Calu3 (cell line): ENCODE data around the gene KPRP. TPM values are rescaled to one million over a fixed set of nuclear protein-coding genes. Genes with fewer than 3 reads are reported as not detected.

Source experiments
- BruUV-seq: library from RNA; stranded (reverse); fragments of 400-500 nt; replicated peaks from 2 replicates; lab custom pipeline; 2021; lab: Mats Ljungman, UMichigan
- CTCF ChIA-PET: fragments of 300-600 bp; sonication (Branson Sonifier 250); formaldehyde crosslinking; loops from one replicate; lab custom pipeline; 2022; ENCODE audit warnings: antibody characterized with exemption; lab: Charles Lee
- DNase-seq: peaks from one replicate; pipeline ENCODE4 v3.0.0; 2022
- H3K27ac Mint-ChIP-seq: one replicate; pipeline ENCODE4 v1.8.0; 2022; ENCODE audit warnings: mixed read lengths; ENCODE audit not compliant: unreplicated experiment
- H3K27me3 Mint-ChIP-seq: one replicate; pipeline ENCODE4 v1.8.0; 2022; ENCODE audit warnings: mixed read lengths; ENCODE audit not compliant: unreplicated experiment
- H3K36me3 Mint-ChIP-seq: one replicate; pipeline ENCODE4 v1.8.0; 2022; ENCODE audit warnings: mild to moderate bottlenecking, moderate library complexity, mixed read lengths; ENCODE audit not compliant: insufficient read depth, unreplicated experiment
- H3K4me1 Mint-ChIP-seq: one replicate; pipeline ENCODE4 v1.8.0; 2022; ENCODE audit warnings: mild to moderate bottlenecking, low read depth, mixed read lengths; ENCODE audit not compliant: unreplicated experiment
- H3K4me3 Mint-ChIP-seq: one replicate; pipeline ENCODE4 v1.8.0; 2022; ENCODE audit warnings: mild to moderate bottlenecking, low read depth, moderate library complexity, mixed read lengths; ENCODE audit not compliant: unreplicated experiment
- H3K9me3 Mint-ChIP-seq: one replicate; pipeline ENCODE4 v1.8.0; 2022; ENCODE audit warnings: low read depth, mixed read lengths; ENCODE audit not compliant: unreplicated experiment
- intact Hi-C: fragments of 100-400 bp; cut with micrococcal nuclease; formaldehyde crosslinking; loops from one replicate; pipeline ENCODE4 v1.10.0; 2022; ENCODE audit not compliant: unreplicated experiment
- total RNA-seq: library from RNA; stranded (reverse); gene quantifications from 2 replicates; pipeline ENCODE4 v1.2.3, GENCODE V29; 2022
- TF ChIP-seq, protein P1 (sequence below): fragments of 200-600 bp; IDR thresholded peaks from one replicate; pipeline ENCODE4 v1.8.0; 2022; ENCODE audit warnings: antibody characterized with exemption; ENCODE audit not compliant: unreplicated experiment

Gene KPRP
- total RNA-seq, 1 experiment from 2014 or later: not detected

GRCh38 chr1:152801333-152801732 is 43.5 kb downstream of the KPRP start:
- no peak overlapping the region for H3K4me3 Mint-ChIP-seq
- BruUV-seq: no TSS peak
- TF ChIP-seq, protein P1, sequence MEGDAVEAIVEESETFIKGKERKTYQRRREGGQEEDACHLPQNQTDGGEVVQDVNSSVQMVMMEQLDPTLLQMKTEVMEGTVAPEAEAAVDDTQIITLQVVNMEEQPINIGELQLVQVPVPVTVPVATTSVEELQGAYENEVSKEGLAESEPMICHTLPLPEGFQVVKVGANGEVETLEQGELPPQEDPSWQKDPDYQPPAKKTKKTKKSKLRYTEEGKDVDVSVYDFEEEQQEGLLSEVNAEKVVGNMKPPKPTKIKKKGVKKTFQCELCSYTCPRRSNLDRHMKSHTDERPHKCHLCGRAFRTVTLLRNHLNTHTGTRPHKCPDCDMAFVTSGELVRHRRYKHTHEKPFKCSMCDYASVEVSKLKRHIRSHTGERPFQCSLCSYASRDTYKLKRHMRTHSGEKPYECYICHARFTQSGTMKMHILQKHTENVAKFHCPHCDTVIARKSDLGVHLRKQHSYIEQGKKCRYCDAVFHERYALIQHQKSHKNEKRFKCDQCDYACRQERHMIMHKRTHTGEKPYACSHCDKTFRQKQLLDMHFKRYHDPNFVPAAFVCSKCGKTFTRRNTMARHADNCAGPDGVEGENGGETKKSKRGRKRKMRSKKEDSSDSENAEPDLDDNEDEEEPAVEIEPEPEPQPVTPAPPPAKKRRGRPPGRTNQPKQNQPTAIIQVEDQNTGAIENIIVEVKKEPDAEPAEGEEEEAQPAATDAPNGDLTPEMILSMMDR: no peak
- H3K27me3 Mint-ChIP-seq: peaks cover 77% of the 10 kb centered on the region
- no peaks in the 10 kb centered on the region for H3K9me3 Mint-ChIP-seq
- H3K36me3 Mint-ChIP-seq: no peaks in the 10 kb centered on the region
- no peaks in the 10 kb centered on the region for H3K4me1 Mint-ChIP-seq
- no peak for DNase-seq
- CTCF ChIA-PET: interaction anchor here (1.5 kb wide), 1 partner anchor 45 kb away, joined by 3 read pairs; no protein-coding TSS in a partner anchor
- intact Hi-C loops: no loop called here
- H3K27ac Mint-ChIP-seq: no peak overlapping the region

DNA sequence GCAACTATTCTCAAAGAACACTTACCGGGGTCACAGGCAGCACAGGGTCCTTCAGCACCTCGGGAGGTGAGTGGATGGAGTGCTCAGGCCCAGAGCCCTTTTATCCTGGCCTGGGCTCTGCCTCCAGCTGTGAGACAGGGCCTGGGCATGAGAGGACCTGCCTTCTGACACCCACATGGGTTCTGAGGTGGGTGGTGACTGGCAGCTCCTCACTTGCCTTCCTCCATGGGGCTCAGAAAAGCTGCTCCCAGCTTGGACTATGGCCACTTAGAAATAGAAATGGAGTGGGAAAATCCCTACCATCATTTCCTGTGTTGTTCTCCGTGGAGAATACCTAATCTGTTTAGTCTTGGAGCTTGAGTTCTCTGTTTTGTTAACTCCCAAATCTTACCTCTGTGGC is 48.8 kb downstream of the KPRP start, which contains the start of gene LCE1C:
Gene LCE1C, minus strand, starts transcription at position 76 of the 400 bp plus-strand sequence. CDS start 1,173 bp downstream, outside the sequence.
- intact Hi-C loops: no loop called here
- BruUV-seq: no TSS peak
- H3K9me3 Mint-ChIP-seq: no peaks in the 10 kb centered on the region

DNA sequence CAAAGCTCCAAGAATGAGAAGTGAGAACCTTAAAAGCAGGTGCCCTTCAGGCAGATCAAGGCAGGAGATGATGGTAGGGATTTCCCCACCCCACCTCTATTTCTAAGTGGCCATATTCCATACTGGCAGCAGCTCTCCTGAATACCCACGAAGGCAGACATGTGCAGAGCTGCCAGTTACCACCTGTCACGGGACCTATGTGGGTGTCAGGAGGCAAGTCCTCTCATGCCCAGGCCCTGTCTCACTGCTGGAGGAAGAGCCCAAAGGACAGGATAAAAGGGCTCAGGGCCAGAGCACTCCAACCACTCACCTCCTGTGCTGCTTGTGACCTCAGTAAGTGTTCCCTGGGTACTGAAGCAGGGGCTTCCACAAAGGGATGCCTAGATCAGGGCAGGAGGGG is 53.2 kb downstream of the KPRP start:
- H3K36me3 Mint-ChIP-seq: no peaks in the 10 kb centered on the region
- H3K4me3 Mint-ChIP-seq: no peak overlapping the region
- TF ChIP-seq, protein P1: no peak
- peaks cover 65% of the 10 kb centered on the region for H3K27me3 Mint-ChIP-seq
- H3K4me1 Mint-ChIP-seq: no peaks in the 10 kb centered on the region
- H3K27ac Mint-ChIP-seq: no peak overlapping the region
- DNase-seq: no peak
- CTCF ChIA-PET: no interaction called here
- no peaks in the 10 kb centered on the region for H3K9me3 Mint-ChIP-seq
- intact Hi-C loops: no loop called here
- no TSS peak for BruUV-seq

More for the DNA sequence above, 48.8 kb downstream of the KPRP start, which contains the start of gene LCE1C:
- H3K36me3 Mint-ChIP-seq: no peaks in the 10 kb centered on the region
- DNase-seq: no peak
- H3K27me3 Mint-ChIP-seq: peaks cover 71% of the 10 kb centered on the region
- TF ChIP-seq, protein P1: no peak
- no peaks in the 10 kb centered on the region for H3K4me1 Mint-ChIP-seq
- CTCF ChIA-PET: no interaction called here
- H3K4me3 Mint-ChIP-seq: no peak within 1 kb of the TSS
- H3K27ac Mint-ChIP-seq: no peak within 1 kb of the TSS

Other genes with a start within 250 kb of the KPRP start
- gene LCE5A, start 247.2 kb upstream of the KPRP start, total RNA-seq: not detected in 2 replicates
- not detected in 2 replicates for gene CRCT1, start 243.5 kb upstream of the KPRP start, total RNA-seq
- not detected in 2 replicates for gene LCE3E, start 191.2 kb upstream of the KPRP start, total RNA-seq
- not detected in 2 replicates for gene LCE3D, start 177.5 kb upstream of the KPRP start, total RNA-seq
- not detected in 2 replicates for gene LCE3C, start 157.8 kb upstream of the KPRP start, total RNA-seq
- not detected in 2 replicates for gene LCE3B, start 144.2 kb upstream of the KPRP start, total RNA-seq
- gene LCE3A, start 134.9 kb upstream of the KPRP start, total RNA-seq: not detected in 2 replicates
- not detected in 2 replicates for gene LCE2D, start 94.6 kb upstream of the KPRP start, total RNA-seq
- gene LCE2C, start 82.7 kb upstream of the KPRP start, total RNA-seq: not detected in 2 replicates
- not detected in 2 replicates for gene LCE2B, start 71.9 kb upstream of the KPRP start, total RNA-seq
- gene LCE2A, start 59.7 kb upstream of the KPRP start, total RNA-seq: not detected in 2 replicates
- gene LCE4A, start 49.9 kb upstream of the KPRP start, total RNA-seq: not detected in 2 replicates
- gene LCE1F, start 17.1 kb downstream of the KPRP start, total RNA-seq: not detected in 2 replicates
- gene LCE1E, start 28.2 kb downstream of the KPRP start, total RNA-seq: not detected in 2 replicates
- not detected in 2 replicates for gene LCE1D, start 38.7 kb downstream of the KPRP start, total RNA-seq
- not detected in 2 replicates for gene LCE1C, start 48.6 kb downstream of the KPRP start, total RNA-seq
- gene LCE1B, start 53.9 kb downstream of the KPRP start, total RNA-seq: not detected in 2 replicates
- gene LCE1A, start 69.4 kb downstream of the KPRP start, total RNA-seq: not detected in 2 replicates
- not detected in 2 replicates for gene LCE6A, start 84.8 kb downstream of the KPRP start, total RNA-seq
- gene LCE7A, start 102.0 kb downstream of the KPRP start, total RNA-seq: not detected in 2 replicates
- gene SMCP, start 120.3 kb downstream of the KPRP start, total RNA-seq: not detected in 2 replicates
- gene IVL, start 150.5 kb downstream of the KPRP start, total RNA-seq: 1.1 and 1.9 TPM in 2 replicates
- not detected in 2 replicates for gene SPRR5, start 189.2 kb downstream of the KPRP start, total RNA-seq
- gene SPRR4, start 212.6 kb downstream of the KPRP start, total RNA-seq: not detected in 2 replicates
- gene SPRR1A, start 226.1 kb downstream of the KPRP start, total RNA-seq: not detected in 2 replicates
- gene SPRR3, start 243.7 kb downstream of the KPRP start, total RNA-seq: 6.2 and 26.7 TPM in 2 replicates